ENCODE data around the gene PPP1R27.

The PPP1R27 gene

DNA sequence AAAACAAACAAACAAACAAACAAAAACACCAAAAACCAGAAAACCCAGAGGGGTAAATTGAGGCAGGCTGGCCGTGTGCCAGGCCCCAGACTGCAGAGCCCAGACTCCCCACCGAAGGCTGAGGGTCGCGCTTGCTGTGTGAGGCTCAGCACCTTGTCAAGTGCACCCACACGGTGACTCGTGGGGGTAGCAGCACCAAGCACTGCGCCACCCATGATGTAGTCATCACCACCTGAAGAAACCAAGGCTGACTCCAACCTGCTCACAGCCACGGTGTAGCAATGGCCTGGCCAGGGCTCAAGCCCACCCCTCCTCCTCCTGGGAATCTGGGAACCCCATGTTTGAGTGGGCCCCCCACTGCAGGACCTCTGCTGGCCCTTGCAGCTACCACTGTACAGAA is 13.7 kb downstream of the PPP1R27 start:
- no peak for DNase-seq (ENCODE audit: low read depth)

DNA sequence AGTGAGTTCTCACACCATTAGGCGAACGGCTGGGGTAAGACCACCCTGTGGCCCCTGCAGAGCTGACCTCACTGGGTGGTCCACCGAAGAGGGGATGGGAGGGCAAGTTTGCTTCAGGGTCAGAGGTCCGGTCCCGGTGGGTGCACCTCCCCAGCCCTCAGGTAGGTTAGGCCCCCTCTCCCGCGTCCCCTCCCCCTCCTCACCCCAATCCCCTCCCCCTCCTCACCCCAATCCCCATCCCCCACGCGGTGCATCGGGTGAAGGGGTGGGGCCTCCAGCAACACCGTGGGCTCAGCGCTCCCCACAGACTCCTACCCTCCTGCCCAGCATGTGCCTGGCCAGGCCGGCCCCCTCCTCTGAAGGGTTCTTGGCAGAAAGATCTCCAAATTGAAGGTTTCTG is 15.1 kb downstream of the PPP1R27 start:
- no peak for DNase-seq (ENCODE audit: low read depth)

DNA sequence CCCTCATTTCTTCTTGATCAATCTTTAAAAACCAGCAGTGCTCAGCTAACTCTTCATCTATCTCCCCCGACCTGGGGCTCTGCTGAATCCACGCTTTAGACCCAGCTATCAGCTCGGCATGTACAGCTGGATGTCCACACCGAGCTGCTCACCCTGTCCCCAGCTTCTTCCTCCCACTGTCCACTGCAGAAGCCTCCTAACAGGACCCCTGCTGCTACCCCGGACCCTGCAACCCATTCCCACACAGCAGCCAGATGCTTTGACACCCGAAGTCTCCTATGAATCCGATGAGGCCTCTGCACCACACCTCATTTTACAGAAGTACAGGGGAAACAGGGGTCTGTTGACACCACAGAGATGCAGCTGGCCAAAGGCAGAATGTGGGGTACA is 17.1 kb downstream of the PPP1R27 start:
- no peak for DNase-seq (ENCODE audit: low read depth)

DNA sequence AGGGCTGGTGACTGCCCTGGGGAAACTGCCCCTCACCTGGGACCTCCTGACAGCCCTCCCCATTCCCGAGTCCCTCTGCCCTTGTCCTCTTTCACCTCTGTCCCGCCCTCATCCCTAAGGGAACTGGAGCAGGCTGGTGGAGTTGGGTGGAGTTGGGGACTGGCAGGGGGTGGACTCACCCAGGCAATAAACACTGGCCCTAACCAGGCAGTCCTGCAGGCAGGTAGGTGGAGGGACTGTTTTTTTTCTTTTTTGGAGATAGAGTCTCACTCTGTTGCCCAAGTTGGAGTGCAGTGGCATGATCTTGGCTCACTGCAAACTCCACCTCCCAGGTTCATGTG is 19.2 kb downstream of the PPP1R27 start:
- DNase-seq (ENCODE audit: low read depth) = no peak

DNA sequence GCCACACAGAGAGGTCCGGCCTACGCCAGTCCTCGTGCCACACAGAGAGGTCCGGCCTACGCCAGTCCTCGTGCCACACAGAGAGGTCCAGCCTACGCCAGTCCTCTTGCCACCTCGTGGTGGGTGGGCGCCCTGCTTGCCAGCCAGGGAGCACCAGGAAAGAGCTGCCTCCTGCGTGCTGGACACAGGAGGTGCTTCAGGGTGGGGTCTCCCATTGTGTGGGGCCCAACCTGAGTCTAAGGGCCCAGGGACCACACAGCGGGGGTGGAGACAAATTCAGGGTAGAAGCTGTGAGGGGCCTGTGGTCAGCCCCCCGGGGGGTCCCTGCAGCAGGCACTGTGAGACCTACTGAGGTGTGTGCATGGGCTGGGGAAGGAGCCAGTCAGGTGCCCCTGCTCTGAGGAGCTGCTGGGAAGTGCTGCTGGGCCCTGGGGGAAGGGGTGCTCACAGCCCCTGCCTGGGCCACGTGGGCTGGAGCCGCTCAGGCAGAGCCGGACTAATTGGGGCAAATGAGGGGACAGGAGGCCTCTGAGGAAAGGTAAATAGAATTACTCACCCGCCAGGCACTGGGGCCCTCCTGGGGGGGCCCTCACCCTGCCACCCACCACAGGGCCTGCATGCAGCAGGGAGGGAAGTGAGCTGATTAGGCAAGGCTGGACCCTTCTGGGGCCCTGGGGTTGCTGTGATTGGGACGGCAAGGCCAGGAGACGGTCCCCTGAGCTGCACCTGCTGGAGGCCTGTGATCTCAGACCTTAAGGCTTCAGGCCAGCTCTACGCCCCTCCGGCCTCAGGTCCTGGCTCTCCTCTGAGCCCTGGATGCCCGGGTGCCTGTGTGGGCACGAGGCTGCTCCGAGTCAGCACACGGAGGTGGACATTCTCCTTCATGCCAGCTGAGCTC is 19.9 kb downstream of the PPP1R27 start:
- no peak for DNase-seq (ENCODE audit: low read depth)

DNA sequence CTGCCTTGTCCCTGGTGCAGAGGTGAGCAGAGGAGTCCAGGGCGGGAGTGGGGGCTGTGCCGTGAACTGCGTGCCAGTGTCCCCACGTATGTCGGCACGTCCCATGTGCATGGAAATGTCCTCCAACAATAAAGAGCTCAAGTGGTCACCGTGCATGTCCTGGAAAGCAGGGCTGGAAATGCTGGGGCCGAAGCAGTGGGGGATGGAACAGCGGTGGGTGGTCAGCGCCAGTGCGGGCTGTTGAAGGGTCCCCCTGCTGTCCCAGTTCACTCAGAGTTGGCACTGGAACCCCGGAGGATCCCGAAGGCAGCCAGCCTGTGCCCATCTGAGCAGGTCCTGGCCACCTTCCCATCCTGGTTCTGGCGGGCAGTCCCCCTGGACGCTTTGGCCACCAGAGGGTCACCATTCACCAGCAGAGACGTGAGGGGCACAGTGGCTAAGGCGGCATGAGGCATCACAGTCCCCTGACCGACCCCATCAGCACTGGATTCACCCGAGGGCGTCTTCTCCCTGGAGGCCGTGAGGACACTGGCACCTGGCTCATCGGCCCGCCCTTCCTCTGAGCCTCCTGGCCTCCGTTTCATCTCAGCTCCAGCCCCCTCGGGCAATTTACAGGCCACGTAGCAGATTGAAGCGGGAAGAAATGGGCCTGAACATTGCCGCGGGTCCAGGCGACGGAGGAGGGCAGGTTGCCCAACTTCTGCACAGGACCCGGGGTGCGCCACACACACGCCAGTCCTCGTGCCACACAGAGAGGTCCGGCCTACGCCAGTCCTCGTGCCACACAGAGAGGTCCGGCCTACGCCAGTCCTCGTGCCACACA is 20.8 kb downstream of the PPP1R27 start:
- DNase-seq (ENCODE audit: low read depth) = no peak

DNA sequence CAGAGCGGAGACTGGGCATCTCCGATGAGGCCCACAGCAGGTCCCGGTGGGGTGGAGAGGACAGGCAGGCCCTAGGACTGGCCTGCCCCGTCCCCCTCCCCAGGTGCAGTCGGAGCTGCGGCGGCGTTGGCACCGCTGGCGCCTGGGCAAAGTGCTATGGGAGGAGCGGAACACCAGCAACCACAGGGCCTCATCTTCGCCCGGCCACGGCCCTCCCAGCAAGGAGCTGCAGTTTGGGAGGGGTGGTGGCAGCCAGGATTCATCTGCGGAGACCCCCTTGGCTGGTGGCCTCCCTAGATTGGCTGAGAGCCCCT is 21.5 kb downstream of the PPP1R27 start:
- no peak for DNase-seq (ENCODE audit: low read depth)

DNA sequence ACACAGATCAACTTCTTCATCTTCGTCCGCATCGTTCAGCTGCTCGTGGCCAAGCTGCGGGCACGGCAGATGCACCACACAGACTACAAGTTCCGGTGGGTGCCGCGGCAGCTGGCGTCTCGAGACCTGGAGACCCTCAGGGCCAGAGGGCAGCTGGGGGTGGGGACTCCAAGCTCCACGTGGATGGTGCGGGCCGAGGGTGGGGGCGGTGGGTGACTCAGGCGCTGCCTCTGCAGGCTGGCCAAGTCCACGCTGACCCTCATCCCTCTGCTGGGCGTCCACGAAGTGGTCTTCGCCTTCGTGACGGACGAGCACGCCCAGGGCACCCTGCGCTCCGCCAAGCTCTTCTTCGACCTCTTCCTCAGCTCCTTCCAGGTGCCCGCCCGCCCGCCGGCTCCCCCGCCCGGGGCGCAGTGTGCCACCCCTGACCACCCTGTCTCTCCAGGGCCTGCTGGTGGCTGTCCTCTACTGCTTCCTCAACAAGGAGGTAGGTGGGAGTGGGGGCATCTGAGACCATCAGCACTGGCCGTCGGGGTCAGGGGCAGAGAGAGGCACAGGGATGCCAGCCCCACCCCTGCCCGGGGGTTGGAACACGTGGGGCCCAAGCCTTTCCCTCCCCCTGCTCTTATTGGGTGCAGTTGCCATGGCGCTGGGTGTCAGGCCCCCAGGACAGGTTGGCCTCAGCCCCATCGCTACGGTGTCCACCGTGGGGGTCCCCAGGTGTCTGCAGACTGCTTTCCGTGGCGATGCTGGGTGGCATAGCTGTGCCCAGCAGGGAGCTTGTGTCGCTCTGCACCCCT is 22.1 kb downstream of the PPP1R27 start:
- no peak for DNase-seq (ENCODE audit: low read depth)

DNA sequence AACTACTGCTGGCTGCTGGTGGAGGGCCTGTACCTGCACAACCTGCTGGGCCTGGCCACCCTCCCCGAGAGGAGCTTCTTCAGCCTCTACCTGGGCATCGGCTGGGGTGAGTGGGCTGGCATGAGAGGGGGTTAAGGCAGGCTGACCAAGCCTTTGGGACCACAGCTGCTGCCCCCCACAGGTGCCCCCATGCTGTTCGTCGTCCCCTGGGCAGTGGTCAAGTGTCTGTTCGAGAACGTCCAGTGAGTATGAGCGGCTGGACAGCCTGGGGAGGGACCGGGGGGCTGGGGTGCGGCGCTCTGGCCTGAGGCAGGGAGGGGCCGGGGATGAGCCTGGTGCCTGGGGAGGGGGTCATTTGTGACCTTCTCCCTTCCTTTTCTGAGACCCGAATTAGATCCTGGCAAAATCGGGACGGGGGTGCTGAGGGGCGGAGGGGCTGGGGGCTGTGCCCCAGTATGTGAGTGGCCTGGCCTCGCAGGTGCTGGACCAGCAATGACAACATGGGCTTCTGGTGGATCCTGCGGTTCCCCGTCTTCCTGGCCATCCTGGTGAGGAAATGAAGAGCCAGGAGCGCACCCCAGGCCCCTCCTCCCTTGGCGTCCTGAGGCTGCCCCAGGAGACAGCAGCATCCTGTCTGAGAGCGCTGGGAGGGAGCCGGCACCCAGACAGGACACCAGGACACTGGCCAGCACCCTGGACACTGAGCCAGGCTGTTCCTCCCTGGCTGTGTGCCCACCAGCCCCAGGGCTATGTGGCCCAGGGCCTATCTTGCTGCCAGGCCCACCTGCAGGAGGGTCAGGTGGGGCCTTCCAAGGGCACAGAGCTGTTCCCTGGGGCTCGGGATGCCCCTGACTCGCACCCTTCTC is 22.9 kb downstream of the PPP1R27 start:
- DNase-seq (ENCODE audit: low read depth) = no peak

DNA sequence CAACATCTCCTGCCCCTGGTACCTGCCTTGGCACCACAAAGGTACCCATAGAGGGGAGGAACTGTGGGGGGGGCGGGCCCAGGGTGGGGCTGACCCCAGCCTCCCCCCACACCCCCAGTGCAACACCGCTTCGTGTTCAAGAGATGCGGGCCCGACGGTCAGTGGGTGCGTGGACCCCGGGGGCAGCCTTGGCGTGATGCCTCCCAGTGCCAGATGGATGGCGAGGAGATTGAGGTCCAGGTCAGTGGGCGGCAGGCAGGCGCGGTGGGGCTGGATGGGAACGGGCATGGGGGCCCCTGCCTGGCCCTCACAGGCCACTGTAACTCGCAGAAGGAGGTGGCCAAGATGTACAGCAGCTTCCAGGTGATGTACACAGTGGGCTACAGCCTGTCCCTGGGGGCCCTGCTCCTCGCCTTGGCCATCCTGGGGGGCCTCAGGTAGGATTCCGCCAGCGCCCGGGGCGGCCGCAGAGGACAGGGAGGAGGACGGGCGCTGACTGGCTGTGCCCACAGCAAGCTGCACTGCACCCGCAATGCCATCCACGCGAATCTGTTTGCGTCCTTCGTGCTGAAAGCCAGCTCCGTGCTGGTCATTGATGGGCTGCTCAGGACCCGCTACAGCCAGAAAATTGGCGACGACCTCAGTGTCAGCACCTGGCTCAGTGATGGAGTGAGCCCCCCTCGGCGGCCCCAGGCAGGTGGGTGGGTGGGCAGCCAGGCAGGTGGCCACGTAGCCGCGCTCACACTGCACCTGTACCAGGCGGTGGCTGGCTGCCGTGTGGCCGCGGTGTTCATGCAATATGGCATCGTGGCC is 23.8 kb downstream of the PPP1R27 start:
- no peak for DNase-seq (ENCODE audit: low read depth)

DNA sequence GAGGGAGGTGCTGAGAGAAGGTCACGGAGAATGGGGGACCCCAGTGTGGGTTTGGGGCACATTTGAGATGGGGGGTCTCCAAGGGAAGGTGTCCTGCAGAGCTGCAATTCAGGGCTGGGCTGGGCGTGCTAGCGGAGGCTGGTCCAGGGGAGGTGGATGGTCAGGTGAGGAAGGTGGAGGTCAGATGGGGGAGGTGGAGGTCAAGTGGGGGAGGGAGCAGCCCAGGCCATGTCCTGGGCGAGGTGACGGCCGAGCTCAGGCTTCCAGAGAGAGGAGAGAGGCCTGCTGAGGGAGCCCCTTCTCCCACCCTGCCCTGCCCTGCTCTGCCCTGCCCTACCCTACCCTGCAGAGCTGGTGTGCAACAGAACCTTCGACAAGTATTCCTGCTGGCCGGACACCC is 24.4 kb downstream of the PPP1R27 start:
- DNase-seq (ENCODE audit: low read depth) = no peak

DNA sequence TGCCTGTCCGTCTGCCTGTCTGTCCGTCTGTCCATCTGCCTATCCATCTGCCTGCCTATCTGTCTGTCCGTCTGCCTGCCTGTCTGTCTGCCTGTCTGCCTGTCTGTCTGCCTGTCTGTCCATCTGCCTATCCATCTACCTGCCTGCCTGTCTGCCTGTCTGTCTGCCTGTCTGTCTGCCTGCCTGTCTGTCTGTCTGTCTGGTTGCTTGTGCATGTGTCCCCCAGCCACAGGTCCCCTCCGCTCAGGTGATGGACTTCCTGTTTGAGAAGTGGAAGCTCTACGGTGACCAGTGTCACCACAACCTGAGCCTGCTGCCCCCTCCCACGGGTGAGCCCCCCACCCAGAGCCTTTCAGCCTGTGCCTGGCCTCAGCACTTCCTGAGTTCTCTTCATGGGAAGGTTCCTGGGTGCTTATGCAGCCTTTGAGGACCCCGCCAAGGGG is 25.3 kb downstream of the PPP1R27 start:
- DNase-seq (ENCODE audit: low read depth) = no peak

DNA sequence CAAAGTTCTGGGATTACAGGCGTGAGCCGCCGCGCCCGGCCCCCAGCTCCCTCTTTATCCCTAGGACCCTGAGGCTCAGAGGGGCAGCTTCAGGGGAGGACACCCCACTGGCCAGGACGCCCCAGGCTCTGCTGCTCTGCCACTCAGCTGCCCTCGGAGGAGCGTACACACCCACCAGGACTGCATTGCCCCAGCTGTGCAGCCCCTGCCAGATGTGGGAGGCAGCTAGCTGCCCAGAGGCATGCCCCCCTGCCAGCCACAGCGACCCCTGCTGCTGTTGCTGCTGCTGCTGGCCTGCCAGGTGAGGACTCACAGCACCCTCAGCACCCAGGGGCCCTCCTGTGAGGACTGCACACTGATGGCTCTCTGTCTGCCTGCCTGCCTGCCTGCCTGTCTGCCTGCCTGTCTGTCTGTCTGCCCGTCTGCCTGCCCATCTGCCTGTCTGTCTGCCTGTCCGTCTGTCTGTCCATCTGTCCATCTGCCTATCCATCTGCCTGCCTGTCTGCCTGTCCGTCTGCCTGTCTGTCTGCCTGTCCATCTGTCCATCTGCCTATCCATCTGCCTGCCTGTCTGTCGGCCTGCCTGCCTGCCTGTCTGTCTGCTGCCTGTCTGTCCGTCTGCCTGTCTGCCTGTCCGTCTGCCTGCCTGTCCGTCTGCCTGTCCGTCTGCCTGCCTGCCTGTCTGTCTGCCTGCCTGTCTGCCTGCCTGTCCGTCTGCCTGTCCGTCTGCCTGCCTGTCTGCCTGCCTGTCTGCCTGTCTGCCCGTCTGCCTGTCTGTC is 25.9 kb downstream of the PPP1R27 start:
- no peak for DNase-seq (ENCODE audit: low read depth)

DNA sequence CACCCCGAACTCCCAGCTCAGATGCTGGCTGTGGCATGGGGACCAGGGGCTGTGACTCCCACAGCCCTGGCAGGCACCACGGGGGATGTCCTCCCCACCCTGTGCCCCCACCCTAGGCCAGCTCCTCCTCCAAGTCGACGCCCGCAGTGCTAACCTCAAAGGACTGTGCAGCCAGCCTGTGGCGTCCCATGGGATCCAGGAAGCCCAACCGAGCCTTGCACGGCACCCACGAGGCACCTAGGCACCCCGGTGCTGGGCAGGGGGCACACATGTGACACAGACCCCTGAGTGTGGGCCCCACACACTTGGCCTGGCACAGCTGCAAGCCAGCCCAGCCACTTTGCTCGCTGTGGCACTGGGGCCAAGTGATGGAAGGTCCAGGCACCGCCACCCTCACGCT is 27.0 kb downstream of the PPP1R27 start:
- DNase-seq (ENCODE audit: low read depth) = no peak

DNA sequence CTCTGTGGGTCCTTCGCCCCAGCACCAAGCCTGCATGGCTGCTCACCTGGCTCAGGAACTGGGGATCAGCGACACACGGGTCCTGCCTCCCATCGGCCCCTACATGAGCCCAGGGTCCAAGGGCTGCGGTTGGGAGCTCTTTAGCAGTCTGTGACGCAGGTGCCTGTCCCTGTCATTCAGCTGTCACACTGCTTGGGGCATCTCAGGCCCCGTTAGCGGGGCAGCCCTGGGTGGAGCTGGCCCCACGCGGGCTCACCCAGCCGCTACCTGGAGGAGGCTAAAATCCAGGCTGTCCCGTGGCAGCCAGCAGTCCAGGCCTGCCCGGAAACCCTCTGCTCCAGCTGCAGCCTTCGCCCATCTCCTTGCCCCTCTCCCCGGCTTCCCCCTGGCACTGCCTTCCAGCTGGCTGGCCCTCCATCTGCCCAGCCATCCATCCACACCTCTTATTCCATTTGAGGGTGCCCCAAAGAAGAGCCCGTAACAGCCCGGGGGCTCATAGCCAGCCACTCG is 27.6 kb downstream of the PPP1R27 start:
- DNase-seq (ENCODE audit: low read depth) = no peak

DNA sequence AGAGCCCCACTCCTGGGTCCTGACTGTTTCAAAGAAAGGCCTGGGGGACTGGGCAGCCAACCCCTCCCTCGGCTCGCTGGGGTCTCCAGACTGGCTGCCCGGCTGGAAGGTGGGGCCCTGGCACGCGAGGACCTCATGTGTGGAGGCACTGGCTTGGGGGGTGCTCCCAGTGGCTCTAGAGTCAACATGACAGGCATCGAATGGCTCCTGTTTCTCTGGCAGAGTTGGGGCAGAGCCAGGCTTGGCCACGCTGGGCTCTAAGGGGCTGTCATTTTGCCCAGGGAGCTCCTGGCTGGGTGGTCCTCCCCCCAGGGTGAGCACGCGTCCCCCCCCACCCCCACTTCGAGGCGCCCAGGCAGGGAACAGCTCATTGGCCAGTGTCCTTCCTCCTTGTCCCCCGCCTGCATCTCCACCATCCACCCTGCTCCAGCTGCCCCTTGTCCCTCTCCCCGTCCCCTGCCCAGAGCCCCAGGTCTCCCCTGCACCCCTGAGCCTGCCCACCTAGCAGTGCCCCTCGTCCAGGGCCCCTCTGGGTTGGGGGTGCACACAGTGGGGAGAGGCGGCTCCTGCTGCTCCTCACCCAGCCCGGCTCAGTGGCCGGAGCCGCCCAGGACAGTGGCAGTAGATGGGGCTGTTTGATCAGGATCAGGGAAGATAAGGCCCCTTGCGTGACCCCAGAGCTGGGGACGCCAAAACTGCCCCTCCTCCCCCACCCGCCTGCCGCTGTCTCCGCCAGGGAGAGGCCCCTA is 28.2 kb downstream of the PPP1R27 start:
- no peak for DNase-seq (ENCODE audit: low read depth)

DNA sequence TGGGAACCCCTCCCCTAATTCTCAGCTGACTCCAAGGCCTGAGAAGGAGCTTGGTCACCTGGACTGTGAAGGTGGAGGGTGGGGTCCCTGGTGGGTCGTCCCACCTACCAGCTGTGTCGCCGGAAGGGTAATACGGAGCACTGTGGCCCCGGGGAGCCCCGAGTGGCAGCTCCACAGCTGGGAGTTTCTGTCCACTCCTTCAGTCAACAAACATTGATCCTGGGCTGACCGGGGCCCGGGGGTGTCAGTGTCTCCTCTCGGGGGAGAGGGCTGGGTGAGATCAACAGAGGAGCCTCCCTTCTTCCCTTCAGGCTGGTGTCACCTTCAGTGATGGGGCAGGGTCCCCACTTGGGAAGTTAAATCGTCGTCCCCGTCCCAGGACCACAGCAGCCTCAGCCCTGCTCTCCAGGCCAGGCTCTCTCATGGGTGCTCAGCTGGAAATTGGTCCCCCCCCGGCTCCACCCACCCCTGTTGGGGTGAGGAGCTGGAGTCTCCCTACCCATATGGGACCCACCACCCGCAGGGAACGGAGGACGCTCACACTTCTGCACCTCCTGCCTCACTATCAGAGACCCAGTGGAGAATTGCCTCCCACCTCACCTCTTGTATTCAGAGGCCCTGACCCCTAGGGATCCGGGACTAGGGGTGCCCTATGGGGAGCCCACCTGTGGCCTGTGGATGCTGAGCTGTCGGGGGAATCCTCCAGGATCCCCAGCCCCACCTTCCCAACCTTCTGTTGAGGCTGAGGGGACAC is 29.0 kb downstream of the PPP1R27 start:
- no peak for DNase-seq (ENCODE audit: low read depth)

Data from activated gamma-delta T cell treated with anti-CD3 and anti-CD28 coated beads, Interleukin-2, amount 50 U/mL, for 16 hours (primary cell).